ENCODE data around the gene CD209. TPM values are rescaled to one million over a fixed set of nuclear protein-coding genes. Genes with fewer than 3 reads are reported as not detected.

The CD209 gene
- polyA plus RNA-seq, 3 donors = 1.1 to 2.1 (median 1.8) TPM

- Histone ChIP-seq H3K9ac (ENCODE audit: insufficient read depth, low read length, poor library complexity, severe bottlenecking) (no peak overlapping the region), H3K79me2 (ENCODE audit: insufficient read depth, low read length) (no peaks in the 10 kb centered on the region), H3K4me1 (ENCODE audit: control insufficient read depth in 1 of 2, insufficient read depth in 2 of 2, low read length in 2 of 2) (peaks cover 19 to 24% of the 10 kb centered on the region in 2 donors), H3K27me3 (ENCODE audit: control insufficient read depth in 2 of 2, insufficient read depth in 2 of 2, low read length in 2 of 2) (no peaks in the 10 kb centered on the region), H2AFZ (ENCODE audit: insufficient read depth, low read depth, low read length, poor library complexity, severe bottlenecking) (no peak overlapping the region), H3K27ac (ENCODE audit: low read depth in 1 of 2, low read length in 2 of 2) (no peak overlapping the region), H3K9me3 (replicated peaks in 1 of 2; ENCODE audit: control insufficient read depth in 1 of 2, insufficient read depth in 1 of 2, low read length in 2 of 2) (no peaks in the 10 kb centered on the region), H3K36me3 (replicated peaks in 1 of 2; ENCODE audit: control insufficient read depth in 1 of 2, insufficient read depth in 2 of 2, low read length in 2 of 2) (no peaks in the 10 kb centered on the region), H3K4me2 (replicated peaks; ENCODE audit: extremely low read depth, low read length, poor library complexity, severe bottlenecking) (no peak overlapping the region), H3K4me3 (replicated peaks in 1 of 3; ENCODE audit: low read depth in 2 of 3, low read length in 3 of 3) (no peak overlapping the region), H4K20me1 (ENCODE audit: insufficient read depth, low read length) (no peaks in the 10 kb centered on the region)
- intact Hi-C loops (cut with micrococcal nuclease) = no loop called here
- peaks cover 0 to 3% of the 10 kb centered on the region in 2 donors for H3K36me3 Mint-ChIP-seq
- no peak overlapping the region for H3K4me3 Mint-ChIP-seq
- DNase-seq = no peak
- H3K4me1 Mint-ChIP-seq = peaks cover 24% of the 10 kb centered on the region
- no peak for TF ChIP-seq CTCF (IDR thresholded peaks at IDR 0.05)
- H3K9me3 Mint-ChIP-seq = peaks cover 0 to 5% (median 0%) of the 10 kb centered on the region in 7 donors
- peaks cover 0 to 4% (median 3%) of the 10 kb centered on the region in 3 donors for H3K27me3 Mint-ChIP-seq (ENCODE audit: low read depth in 3 of 3)
- H3K27ac Mint-ChIP-seq = no peak overlapping the region
Measured at GRCh38 chr19:7691497-7691896, 55.8 kb downstream of the CD209 start.

- Histone ChIP-seq H3K36me3 (replicated peaks in 1 of 2; ENCODE audit: control insufficient read depth in 1 of 2, insufficient read depth in 2 of 2, low read length in 2 of 2) (peaks cover 0 to under 1% of the 10 kb centered on the region in 2 donors), H3K4me2 (replicated peaks; ENCODE audit: extremely low read depth, low read length, poor library complexity, severe bottlenecking) (no peak overlapping the region), H3K27me3 (ENCODE audit: control insufficient read depth in 2 of 2, insufficient read depth in 2 of 2, low read length in 2 of 2) (no peaks in the 10 kb centered on the region), H3K4me1 (ENCODE audit: control insufficient read depth in 1 of 2, insufficient read depth in 2 of 2, low read length in 2 of 2) (peaks cover 19 to 24% of the 10 kb centered on the region in 2 donors), H3K4me3 (replicated peaks in 1 of 3; ENCODE audit: low read depth in 2 of 3, low read length in 3 of 3) (no peak overlapping the region), H3K9me3 (replicated peaks in 1 of 2; ENCODE audit: control insufficient read depth in 1 of 2, insufficient read depth in 1 of 2, low read length in 2 of 2) (no peaks in the 10 kb centered on the region), H4K20me1 (ENCODE audit: insufficient read depth, low read length) (no peaks in the 10 kb centered on the region), H3K79me2 (ENCODE audit: insufficient read depth, low read length) (no peaks in the 10 kb centered on the region), H3K27ac (ENCODE audit: low read depth in 1 of 2, low read length in 2 of 2) (no peak overlapping the region), H3K9ac (ENCODE audit: insufficient read depth, low read length, poor library complexity, severe bottlenecking) (no peak overlapping the region), H2AFZ (ENCODE audit: insufficient read depth, low read depth, low read length, poor library complexity, severe bottlenecking) (no peak overlapping the region)
- H3K27ac Mint-ChIP-seq = no peak overlapping the region
- peaks cover 0 to 5% (median 0%) of the 10 kb centered on the region in 7 donors for H3K9me3 Mint-ChIP-seq
- DNase-seq = no peak
- H3K36me3 Mint-ChIP-seq = peaks cover 3 to 4% of the 10 kb centered on the region in 2 donors
- no peak overlapping the region for H3K4me3 Mint-ChIP-seq
- peaks cover 29% of the 10 kb centered on the region for H3K4me1 Mint-ChIP-seq
- peaks cover 3 to 7% (median 3%) of the 10 kb centered on the region in 3 donors for H3K27me3 Mint-ChIP-seq (ENCODE audit: low read depth in 3 of 3)
- WGBS (ENCODE audit: insufficient coverage) = 95% methylated on average over 8 of the region's 8 CpGs
- no peak for TF ChIP-seq CTCF (IDR thresholded peaks at IDR 0.05)
- intact Hi-C loops (cut with micrococcal nuclease) = no loop called here
Measured at GRCh38 chr19:7690779-7691258, 56.5 kb downstream of the CD209 start.

Other genes starting within 250 kb of the CD209 start
- gene ZNF358, start 231.4 kb downstream of the CD209 start, polyA plus RNA-seq = 1 to 10 TPM in 2 of 3 donors, under 1 TPM in 1; 0.41 to 8.6 (median 1.0) TPM
- 100 to 1,000 TPM in 1 of 3 donors, 10 to 100 TPM in 2; 32.8 to 133 (median 34.3) TPM for gene MCOLN1, start 224.9 kb downstream of the CD209 start, polyA plus RNA-seq
- 100 to 1,000 TPM in 1 of 3 donors, 10 to 100 TPM in 2; 11.2 to 178 (median 14.4) TPM for gene PNPLA6, start 211.8 kb downstream of the CD209 start, polyA plus RNA-seq
- under 1 TPM in 1 of 3 donors, not detected in 2; 0.05 TPM for gene CAMSAP3, start 151.7 kb downstream of the CD209 start, polyA plus RNA-seq
- 10 to 100 TPM in 1 of 3 donors, 1 to 10 TPM in 2; 4.6 to 55.7 (median 8.8) TPM for gene XAB2, start 118.0 kb downstream of the CD209 start, polyA plus RNA-seq
- 100 to 1,000 TPM in 2 of 3 donors, 10 to 100 TPM in 1; 64.6 to 386 (median 300) TPM for gene PET100, start 117.7 kb downstream of the CD209 start, polyA plus RNA-seq
- gene PCP2, start 113.8 kb downstream of the CD209 start, polyA plus RNA-seq = 1 to 10 TPM in 1 of 3 donors, not detected in 2; 1.8 TPM
- 100 to 1,000 TPM; 249 to 846 (median 327) TPM for gene STXBP2, start 110.4 kb downstream of the CD209 start, polyA plus RNA-seq
- 100 to 1,000 TPM in 1 of 3 donors, 10 to 100 TPM in 2; 42.1 to 119 (median 60.0) TPM for gene RETN, start 78.5 kb downstream of the CD209 start, polyA plus RNA-seq
- gene MCEMP1, start 70.4 kb downstream of the CD209 start, polyA plus RNA-seq = 100 to 1,000 TPM in 2 of 3 donors, 10 to 100 TPM in 1; 79.4 to 122 (median 104) TPM
- gene TRAPPC5, start 66.7 kb downstream of the CD209 start, polyA plus RNA-seq = 100 to 1,000 TPM; 126 to 449 (median 414) TPM
- 1 to 10 TPM; 1.1 to 4.1 (median 2.1) TPM for gene FCER2, start 45.4 kb downstream of the CD209 start, polyA plus RNA-seq
- gene CLEC4G, start 15.4 kb downstream of the CD209 start, polyA plus RNA-seq = 1 to 10 TPM; 4.7 to 7.9 (median 7.1) TPM
- gene CLEC4M, start 15.7 kb upstream of the CD209 start, polyA plus RNA-seq = not detected
- gene EVI5L, start 82.7 kb upstream of the CD209 start, polyA plus RNA-seq = 1 to 10 TPM in 2 of 3 donors, under 1 TPM in 1; 0.76 to 5.7 (median 1.3) TPM
- gene PRR36, start 126.9 kb upstream of the CD209 start, polyA plus RNA-seq = not detected
- not detected for gene LRRC8E, start 141.0 kb upstream of the CD209 start, polyA plus RNA-seq
- 10 to 100 TPM in 1 of 3 donors, 1 to 10 TPM in 1, under 1 TPM in 1; 0.92 to 39.5 (median 1.5) TPM for gene MAP2K7, start 156.3 kb upstream of the CD209 start, polyA plus RNA-seq
- not detected for gene TGFBR3L, start 167.3 kb upstream of the CD209 start, polyA plus RNA-seq
- 10 to 100 TPM; 15.7 to 27.5 (median 18.3) TPM for gene SNAPC2, start 172.8 kb upstream of the CD209 start, polyA plus RNA-seq
- not detected for gene CTXN1, start 178.6 kb upstream of the CD209 start, polyA plus RNA-seq
- gene TIMM44, start 196.1 kb upstream of the CD209 start, polyA plus RNA-seq = 10 to 100 TPM in 2 of 3 donors, 1 to 10 TPM in 1; 9.5 to 33.2 (median 10.4) TPM

Data from CD14-positive monocyte (primary cell).